Stimulated activated CD4-positive, alpha-beta T cell treated with anti-CD3 and anti-CD28 coated beads, Interleukin-1b, Interleukin-23, amount 100 ng/mL, for 4 hours (primary cell): ENCODE data around the gene SMOC2.

Source experiments
- DNase-seq, 2 donors: peaks; one replicate each; pipeline ENCODE4 v3.0.0-alpha.2; 2020; ENCODE audit warnings: low read depth in 2 of 2

SMOC2 gene, protein sequence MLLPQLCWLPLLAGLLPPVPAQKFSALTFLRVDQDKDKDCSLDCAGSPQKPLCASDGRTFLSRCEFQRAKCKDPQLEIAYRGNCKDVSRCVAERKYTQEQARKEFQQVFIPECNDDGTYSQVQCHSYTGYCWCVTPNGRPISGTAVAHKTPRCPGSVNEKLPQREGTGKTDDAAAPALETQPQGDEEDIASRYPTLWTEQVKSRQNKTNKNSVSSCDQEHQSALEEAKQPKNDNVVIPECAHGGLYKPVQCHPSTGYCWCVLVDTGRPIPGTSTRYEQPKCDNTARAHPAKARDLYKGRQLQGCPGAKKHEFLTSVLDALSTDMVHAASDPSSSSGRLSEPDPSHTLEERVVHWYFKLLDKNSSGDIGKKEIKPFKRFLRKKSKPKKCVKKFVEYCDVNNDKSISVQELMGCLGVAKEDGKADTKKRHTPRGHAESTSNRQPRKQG

DNA sequence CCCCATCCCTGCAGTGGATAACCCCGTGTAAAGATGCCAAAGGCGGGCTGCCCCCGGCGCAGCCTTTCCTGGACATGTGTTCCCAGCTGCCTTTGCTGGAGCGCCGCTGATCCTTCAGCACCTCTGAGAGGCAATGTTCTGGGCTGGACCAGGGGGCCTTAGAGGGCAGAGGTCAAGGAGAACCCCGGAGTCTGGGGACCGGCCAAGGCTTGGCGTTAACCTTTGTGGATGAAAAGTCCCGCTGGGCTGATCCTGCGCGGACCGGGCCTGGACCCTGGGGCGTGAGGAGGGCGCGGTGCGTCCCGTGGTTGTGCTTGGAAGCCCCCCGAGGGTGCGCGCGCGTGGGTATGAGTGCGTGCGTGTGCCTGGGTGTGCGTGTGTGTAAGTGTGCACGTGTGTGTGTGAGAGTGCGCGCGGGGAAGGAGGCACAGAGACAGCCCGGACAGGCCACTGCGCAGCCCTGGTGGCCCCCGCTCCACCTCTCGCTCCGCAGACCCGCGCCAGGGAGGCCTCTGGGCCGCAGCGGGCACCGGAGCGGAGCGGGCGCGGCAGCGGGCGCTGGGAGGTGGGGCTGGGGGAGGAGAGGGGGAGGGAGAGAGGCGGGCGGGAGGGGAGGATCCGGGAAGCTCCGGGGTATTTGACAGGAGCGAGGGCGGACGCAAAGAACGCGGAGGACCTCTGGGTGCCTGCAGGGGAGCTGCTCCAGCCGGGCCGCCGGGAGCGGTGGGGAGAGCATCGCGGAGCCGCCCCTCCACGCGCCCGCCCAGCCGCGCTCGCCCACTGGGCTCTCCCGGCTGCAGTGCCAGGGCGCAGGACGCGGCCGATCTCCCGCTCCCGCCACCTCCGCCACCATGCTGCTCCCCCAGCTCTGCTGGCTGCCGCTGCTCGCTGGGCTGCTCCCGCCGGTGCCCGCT lies at the start of gene SMOC2:
TSS of gene SMOC2 (plus strand) at position 665 of the 914 bp plus-strand sequence. CDS start at position 852, 187 bp downstream.
- no peak for DNase-seq

DNA sequence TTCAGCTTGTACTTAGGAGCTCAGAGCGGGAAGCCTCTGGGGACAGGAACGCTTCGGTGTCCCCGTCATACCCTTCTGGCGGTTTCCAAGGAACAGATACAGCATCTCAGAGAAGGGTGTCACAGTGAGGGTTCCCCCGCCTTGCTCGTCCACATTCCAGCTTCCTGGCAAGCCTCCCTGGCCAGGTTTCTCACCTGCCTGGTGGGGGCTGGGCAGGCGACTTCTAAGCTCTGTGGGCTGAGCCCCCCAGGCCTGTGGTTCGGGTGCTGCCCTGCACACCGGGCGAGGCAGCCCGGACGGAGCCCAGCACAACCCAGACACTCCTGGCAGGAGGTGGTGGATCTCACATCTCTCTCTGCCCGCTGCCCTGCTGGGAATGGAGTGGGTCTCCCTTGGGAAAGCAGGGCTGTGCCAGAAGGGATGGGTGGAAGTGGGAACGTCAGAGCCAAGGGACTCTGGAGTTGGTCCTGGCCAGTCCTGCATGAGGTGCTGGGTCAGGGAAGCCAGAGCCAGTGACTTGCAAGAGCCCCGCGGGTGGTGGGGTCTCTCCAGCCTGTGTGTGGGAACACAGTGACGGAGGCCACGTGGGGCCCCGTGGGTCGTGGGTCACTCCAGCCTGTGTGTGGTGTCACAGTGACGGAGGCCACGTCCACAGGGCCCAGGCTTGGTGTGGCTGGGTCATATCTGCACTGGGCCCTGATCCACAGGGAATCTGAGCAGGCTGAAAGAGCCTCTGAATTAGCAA lies 47.7 kb upstream of the SMOC2 start:
- no peak for DNase-seq

DNA sequence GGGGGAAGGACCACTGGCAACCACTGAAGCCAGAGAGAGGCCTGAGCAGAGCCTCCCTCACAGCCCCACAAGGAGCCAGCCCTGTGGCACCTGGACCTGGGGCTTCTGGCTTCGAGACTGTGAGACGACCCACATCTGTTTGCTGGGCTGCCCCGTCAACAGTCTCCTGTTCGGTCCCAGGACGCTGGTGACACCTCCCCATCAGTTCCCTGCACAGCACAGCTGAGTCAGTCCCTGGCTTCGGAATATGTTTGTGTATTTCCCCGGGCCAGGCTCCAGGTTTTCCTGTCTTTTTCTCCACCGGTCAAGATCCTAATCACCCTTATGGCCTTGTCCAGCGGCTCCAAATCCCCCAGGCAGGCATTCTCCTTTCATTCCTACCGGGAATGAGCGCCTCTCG lies 46.4 kb upstream of the SMOC2 start:
- DNase-seq: no peak

- DNase-seq: no peak
These were observed 45.0 kb upstream of the SMOC2 start for GRCh38 chr6:168395983-168396382.

GRCh38 chr6:168396561-168396960 lies 44.4 kb upstream of the SMOC2 start:
- no peak for DNase-seq

- DNase-seq: no peak
These were observed 44.0 kb upstream of the SMOC2 start for GRCh38 chr6:168397012-168397411.

DNA sequence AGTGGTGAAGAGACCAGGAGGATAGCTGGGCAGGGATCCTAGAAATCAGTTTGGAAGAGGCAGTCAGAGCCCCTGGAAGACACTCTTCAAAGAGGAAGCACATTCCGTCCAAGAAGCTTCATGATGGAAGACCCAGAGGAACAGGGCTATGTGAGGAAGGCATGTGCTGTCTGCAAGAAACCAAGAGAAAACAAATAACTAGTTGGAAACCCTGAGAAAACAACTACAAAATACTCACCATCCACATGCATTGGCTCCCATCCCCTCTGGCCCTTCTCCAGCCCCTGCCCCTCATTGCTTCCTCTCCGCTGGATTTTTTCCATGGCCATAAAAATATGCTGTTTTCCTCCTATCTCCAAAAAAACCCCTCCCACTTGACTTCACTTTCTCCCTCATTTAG lies 40.9 kb upstream of the SMOC2 start:
- DNase-seq: no peak

DNA sequence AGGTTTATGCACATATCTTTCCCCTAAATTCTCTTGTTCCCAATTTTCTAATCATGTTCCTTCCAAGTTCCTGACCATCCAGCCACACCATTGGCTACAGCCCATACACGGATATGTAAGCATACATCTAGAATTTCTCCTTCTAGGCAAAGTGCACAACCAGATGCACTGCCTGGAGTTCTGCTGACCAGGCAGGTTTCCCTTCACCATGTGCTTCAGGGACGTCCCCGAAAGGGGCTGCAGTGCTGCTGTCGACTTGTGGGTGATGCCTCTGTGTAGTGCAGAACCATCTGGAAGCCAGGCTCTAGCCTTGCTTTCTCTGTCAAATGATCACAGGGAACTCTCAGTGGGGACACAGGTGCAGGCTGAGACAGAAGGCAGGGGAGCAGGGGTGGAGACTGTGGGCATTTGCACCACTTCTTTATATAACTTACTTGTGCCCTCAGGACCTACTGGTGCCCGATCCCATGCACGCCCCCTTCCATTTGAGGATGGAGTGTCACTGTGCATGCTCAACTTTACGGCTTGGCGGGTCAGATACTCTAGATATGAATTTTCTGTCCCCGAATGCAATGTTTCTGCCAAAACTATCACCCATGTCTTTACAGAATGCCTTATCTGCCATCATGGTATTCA lies 37.5 kb upstream of the SMOC2 start:
- DNase-seq: no peak

DNA sequence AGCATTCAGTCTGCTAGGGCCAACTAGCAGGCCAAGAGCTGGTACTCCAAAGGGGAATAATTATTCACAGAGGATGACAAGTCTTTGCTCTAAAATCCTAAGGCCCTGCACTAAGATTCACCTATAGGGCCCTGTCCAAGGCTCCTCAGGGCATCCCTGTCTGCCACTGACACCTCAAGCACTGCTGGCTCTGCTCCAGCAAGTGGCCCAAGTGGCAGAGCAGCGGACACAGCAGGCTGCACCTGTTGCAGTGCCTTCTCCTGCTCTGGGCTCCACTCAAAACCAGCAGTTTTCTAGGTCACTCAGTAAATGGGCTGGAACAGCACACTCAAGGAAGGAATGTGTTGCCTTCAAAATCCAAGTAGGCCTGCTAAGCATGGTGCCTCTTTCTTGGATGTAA lies 36.4 kb upstream of the SMOC2 start:
- DNase-seq: no peak

DNA sequence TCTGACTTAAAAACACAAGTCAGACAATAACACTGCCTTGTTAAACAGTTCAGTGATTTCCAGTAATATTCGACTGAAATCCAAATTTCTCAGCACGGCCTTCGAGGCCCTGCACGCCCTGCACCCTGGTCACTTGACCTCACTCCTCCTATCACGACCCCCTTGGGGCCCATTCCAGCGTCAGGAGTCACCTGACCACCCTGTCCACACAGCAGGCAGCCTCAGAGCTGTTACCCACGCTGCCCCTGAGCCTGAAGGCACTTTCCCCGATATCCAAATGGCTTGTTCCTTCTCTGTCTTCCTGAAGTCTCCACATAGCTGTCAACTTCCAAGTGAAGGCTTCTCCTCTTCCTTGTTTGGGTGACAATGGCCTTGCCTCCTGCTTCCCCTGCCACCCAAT lies 33.1 kb upstream of the SMOC2 start:
- DNase-seq: no peak

GRCh38 chr6:168408504-168409136 lies 32.4 kb upstream of the SMOC2 start:
- DNase-seq: no peak

DNA sequence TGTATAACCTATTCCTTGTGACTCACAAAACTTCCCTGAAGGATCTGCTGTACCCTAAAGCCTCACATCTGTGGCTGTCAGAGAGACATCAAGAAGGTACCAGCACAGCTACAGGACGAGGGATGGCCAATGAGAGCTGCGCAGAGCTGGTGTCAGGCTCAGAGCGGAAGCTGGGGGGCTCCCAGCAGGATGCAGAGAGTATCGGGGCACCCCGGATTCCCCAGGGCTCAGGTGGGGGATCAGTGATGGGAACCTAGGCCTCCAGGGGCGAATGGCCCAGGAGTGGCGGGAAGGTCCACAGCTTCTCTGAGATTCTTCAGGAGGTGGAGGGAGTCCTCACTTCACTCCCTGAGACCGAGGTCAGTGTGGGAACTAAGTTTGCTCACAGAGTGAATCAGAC lies 30.9 kb upstream of the SMOC2 start:
- DNase-seq: no peak

- DNase-seq: no peak
These were observed 30.4 kb upstream of the SMOC2 start for GRCh38 chr6:168410554-168411011.

- no peak for DNase-seq
These were observed 29.9 kb upstream of the SMOC2 start for GRCh38 chr6:168411130-168411529.

DNA sequence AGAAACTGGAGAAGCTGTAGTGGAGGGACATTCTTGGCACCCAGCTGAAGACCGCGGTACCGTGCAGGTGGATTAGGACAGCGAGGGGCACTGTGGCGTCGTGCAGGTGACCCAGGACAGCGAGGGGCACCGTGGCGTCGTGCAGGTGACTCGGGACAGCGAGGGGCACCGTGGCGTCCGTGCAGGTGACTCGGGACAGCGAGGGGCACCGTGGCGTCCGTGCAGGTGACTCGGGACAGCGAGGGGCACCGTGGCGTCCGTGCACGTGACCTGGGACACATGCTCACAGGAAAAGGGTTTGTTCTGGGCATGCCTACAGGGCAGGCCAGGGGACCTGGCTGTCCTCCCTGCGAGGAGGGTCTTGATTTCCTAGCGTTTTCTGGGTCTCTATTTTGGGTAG lies 29.2 kb upstream of the SMOC2 start:
- DNase-seq: no peak

- DNase-seq: no peak
These were observed 28.5 kb upstream of the SMOC2 start for GRCh38 chr6:168412456-168412855.

DNA sequence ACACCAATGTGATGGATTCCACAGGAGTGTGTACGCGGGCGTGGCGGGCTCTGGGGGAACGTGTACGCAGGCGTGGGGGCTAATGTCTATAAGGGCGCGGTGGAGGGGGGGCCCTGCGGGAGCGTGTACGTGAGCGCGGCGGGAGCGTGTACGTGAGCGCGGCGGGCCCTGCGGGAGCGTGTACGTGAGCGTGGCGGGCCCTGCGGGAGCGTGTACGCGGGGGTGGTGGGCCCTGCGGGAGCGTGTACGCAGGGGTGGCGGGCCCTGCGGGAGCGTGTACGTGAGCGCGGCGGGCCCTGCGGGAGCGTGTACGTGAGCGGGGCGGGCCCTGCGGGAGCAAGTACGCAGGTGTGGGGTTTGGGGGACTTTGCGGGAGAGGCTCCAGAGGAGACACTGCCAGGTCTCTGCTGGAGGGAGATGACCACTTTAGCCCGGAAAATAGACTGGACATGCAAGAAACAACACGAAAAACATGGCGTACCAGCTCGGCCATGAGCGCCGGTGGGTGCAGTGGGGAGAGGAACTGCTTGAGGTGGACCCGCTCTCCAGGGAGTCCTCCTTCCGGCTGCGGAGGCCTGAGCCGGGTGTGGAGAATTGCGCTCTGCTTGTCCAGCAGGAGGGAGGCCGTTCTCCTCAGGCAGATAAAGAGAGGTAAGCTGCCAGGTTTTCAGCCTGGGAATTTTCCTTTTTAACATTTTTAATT lies 27.8 kb upstream of the SMOC2 start:
- DNase-seq: no peak

GRCh38 chr6:168413856-168414255 lies 27.1 kb upstream of the SMOC2 start:
- no peak for DNase-seq

- no peak for DNase-seq
These were observed 26.5 kb upstream of the SMOC2 start for GRCh38 chr6:168414336-168415097.
